Measurements from ENCODE around the gene MRPL38.
"Not testable (repeated sequence)": the region's sequence is repeated elsewhere in the genome, so short reads cannot be mapped to it uniquely, and the experiment has no call there.

The MRPL38 gene

GRCh38 chr17:75895370-75896155, 9.1 kb downstream of the MRPL38 start:
- DNase-seq: no peak

GRCh38 chr17:75894049-75894733, 10.5 kb downstream of the MRPL38 start:
- DNase-seq: no peak

DNA sequence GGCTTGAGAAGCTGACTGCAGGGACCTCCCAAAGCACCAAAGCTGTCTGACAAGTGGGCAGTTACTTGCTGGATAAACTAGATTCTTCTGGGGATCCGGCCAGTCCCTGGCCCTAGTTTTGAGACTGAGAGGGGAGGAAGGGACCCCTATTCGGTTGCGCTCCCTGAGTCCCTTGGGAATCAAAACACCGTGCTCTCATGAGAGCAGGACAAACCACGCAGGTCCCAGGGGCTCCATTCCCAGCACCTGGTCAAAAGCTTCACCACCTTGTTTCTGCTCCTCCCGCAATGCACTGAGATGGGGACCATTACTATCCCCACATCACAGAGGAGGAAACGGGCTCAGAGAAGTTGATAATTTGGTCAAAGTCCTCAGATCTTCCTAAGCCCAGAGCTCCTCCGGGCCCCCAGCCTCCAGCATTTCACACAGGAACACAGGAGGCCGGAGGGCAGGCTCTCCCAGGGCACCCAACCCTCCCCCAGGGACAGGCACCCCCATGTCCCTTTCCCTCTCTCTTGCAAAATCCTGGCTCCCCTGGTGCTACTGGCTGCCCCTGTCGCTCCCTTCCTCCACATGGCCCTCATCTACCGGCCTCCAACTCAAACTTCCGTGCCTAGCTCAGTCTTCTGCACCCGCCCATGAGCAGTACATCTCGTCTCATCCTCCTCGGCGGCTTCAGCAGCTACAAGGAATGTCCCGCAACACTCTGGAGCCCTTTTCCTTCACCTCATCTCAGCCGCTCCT, 11.2 kb downstream of the MRPL38 start:
- no peak for DNase-seq

- no peak for DNase-seq
Measured at GRCh38 chr17:75892556-75893224, 12.0 kb downstream of the MRPL38 start.

DNA sequence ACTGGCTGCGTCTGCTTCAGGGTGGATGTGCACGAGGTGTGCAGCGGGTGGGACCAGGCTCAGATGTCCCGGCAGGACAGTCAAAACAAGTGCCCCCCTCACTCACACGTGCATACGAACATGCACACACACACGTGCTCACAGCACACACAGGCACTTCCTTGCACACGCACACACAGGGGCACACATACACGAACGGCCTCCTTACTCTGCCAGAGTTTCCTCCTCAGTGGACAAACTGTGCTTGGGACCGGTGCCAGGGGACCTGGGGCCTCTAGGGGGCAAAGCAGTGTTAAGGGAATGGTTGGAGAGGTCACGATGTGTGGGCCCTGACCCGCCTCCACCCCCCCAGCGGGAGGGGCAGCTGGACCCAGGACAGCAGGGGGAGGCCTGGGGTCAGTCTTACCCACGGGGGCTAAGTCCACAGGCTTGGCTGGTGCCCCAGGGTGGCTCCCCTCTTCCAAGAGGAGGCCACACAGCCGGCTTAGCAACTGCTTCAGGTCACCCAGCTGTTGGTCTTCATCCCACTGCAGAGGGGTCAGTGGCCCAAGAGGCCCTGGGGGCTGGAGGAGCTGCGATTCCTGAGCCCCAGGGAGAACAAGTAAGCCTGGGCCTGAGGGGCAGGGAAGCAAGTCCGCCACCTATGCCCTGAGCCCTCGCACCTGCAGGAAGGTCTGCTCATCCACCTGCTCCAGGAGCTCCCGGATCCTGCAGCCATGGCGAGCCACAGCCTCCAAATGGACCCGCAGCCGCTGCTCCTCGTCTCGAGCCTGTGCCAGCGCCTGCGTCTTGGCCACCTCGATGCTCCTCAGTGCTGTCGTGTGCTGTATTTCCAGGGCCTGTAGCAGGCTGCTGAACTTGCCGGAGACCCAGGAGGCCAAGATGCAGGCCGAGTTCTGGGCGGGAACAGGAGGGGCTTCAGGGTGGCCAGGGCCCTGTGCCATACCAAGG, 12.8 kb downstream of the MRPL38 start:
- no peak for DNase-seq

DNA sequence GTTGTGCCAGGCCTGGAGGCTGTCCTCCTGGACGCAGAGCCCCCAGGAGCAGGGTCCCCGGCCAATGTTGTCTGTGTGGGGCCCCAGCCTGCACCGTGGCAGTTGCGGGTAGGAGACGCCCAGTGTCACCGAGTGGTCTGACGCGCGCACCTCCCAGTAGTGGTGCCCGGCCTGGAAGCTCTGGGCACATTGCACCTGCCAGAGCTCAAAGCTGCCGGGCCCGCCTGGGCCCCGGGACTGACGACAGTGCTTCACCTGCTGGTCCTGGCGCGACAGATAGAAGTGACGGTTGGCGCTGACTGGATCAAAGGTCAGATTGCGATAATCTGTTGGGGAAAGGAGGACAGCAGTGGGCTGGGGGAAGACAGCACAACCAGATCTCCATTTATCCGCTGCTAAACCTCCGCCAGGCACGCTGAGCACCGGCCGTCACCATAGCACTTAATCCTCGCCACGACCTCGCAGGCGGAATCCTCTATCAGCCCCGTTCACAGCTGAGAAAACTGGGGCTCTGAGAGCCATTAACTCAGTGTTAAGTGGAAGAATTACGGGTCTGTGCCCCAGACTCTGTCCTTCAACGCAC, 13.6 kb downstream of the MRPL38 start:
- DNase-seq: no peak

GRCh38 chr17:75889454-75889853, 15.2 kb downstream of the MRPL38 start:
- DNase-seq: no peak

GRCh38 chr17:75888484-75888883, 16.2 kb downstream of the MRPL38 start:
- no peak for DNase-seq

- DNase-seq: not testable (repeated sequence)
Measured at GRCh38 chr17:75885860-75886259, 18.8 kb downstream of the MRPL38 start.

DNA sequence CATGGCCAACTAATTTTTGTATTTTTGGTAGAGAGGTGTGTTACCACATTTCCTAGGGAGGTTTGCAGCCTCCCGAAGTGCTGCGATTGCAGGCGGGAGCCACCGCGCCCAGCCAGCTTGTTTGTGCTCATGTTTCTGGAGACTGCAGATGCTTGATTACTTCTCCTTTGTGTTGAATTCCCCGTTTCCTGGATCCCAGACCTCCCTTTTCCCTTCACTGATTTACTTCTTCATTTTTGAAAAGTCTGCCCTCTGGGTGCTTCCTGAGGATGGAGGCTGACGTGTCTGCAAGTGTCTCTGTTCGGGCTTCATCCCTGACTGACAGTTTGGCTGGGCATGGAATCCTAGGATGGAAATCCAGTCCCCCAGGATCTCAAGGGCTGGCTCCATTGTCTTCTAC, 19.3 kb downstream of the MRPL38 start:
- no peak for DNase-seq

DNA sequence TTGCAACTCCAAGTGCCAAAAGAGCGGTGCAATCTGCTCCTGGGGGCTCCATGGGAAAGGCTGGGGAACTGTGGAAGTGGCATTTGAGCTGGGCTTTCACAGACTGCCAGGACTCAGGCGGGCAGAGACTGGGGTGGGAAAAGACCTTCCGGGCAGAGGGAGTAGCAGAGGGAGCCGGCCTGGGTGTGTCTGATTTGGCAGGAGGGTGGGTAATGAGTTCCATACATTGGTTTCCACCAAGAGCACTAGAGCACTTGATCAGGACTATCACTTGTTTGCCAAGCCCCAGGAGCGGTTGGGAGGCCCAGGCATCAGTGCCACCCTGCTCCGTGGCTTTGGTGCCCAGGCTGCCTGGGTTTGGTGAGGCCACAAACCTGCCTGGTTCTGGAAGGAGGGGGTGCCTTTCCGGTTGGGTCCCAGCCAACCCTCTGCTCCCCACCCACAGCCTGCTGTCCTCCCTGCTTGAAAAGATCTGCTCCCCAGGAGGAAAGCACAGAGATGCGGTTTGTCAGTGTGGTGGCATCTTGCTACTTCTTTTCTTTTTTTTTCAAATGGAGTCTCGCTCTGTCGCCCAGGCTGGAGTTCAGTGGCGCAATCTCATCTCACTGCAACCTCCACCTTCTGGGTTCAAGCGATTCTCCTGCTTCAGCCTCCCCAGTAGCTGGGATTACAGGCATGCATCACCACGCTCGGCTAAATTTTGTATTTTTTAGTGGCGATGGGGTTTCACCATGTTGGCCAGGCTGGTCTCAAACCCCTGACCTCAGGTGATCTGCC, 22.8 kb downstream of the MRPL38 start:
- no peak for DNase-seq

DNA sequence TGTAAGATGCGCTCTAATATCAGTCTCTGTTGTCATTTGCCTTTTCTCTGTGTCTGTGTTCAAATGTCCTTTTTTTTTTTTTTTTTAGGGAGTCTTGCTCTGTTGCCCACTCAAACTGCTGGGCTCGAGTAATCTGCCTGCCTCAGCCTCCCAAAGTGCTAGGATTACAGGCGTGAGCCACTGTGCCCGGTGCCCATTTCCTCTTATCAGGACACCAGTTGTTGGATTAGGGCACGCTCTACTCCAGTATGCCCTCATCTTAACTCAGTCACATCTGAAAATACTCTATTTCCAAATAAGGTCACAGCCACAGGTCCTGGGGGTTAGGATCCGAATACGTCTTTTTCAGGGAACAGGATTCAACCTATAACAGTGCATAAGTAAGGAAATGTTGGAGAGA, 24.4 kb downstream of the MRPL38 start:
- no peak for DNase-seq

GRCh38 chr17:75878174-75878998, 26.3 kb downstream of the MRPL38 start, which contains the start of gene TRIM47:
TSS of gene TRIM47 (minus strand) at chr17:75878581. CDS start at chr17:75878548, 33 bp downstream.
- DNase-seq: peak; percentile 72

GRCh38 chr17:75877752-75878173, 26.9 kb downstream of the MRPL38 start:
- peak; percentile 85 for DNase-seq

GRCh38 chr17:75876938-75877751, 27.5 kb downstream of the MRPL38 start:
- peak; percentile 79 for DNase-seq

DNA sequence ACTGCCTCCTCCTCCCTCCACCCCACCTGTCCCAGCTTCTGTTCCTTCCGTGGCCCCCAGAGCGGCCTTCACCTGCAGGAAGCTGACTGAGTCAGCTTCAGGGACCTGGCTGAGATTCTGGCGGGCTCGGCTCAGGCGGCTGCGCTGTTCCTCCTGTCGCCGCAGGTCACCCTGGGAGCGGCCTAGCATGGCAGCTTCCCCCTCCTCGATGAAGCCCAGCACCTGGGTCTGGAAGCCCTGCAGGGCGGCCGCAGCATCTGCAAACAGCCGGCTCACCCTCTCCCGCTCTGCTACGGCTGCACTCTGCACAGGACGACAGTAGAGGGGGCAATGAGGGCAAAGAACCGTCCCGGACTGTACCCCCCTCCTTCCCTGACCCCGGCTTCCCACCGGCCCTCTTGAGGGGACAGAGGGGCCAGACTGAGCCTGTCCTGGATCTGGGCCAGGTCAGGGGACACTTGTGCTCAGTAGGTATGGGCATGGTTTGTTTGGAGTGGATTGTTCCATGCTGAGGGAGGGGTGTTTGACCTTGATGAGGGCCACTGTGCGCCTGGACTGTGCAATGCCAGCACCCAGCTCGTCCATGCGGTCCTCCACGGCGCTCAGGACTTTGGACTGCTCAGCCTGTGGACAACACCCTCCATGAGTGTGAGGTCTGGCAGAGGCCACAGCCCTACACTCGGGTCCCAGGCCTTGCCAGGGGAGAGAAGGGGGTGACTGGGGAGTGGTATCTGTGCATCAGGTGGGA, 28.3 kb downstream of the MRPL38 start:
- DNase-seq: peak; percentile 85

- no peak for DNase-seq
Measured at GRCh38 chr17:75875940-75876189, 28.8 kb downstream of the MRPL38 start.

Data from activated CD8-positive, alpha-beta memory T cell treated with anti-CD3 and anti-CD28 coated beads, Interleukin-2, amount 50 U/mL, for 48 hours (primary cell).